HCT116 (cell line): ENCODE measurements around the gene FOXO6. TPM values are rescaled to one million over a fixed set of nuclear protein-coding genes. Genes with fewer than 3 reads are reported as not detected.

Experiments used
- ATAC-seq: fragments of 200-7000 bp; cut with Tn5 transposase; 2 replicates; pipeline ENCODE4 v1.9.1; 2020; ENCODE audit warnings: mild to moderate bottlenecking, moderate library complexity
- BruUV-seq: library from RNA; stranded (reverse); fragments of 400-500 nt; replicated peaks from 2 replicates; lab custom pipeline; 2021; lab: Mats Ljungman, UMichigan
- CTCF ChIA-PET: fragments of 300-600 bp; sonication (Branson Sonifier 250); formaldehyde crosslinking; loops from one replicate; lab custom pipeline; 2021; ENCODE audit warnings: antibody characterized with exemption; lab: Charles Lee
- POLR2A ChIA-PET: fragments of 300-600, 350-600 bp; sonication (Branson Sonifier 250); formaldehyde crosslinking; loops from one replicate; lab custom pipeline; 2021; ENCODE audit warnings: antibody characterized with exemption; lab: Charles Lee
- RAD21 ChIA-PET, 2 experiments: fragments of 300-600 bp; sonication (Branson Sonifier 250); formaldehyde crosslinking; loops; one replicate each; lab custom pipeline; 2023; ENCODE audit warnings: low total read pairs in 2 of 2; ENCODE audit not compliant: uncharacterized antibody in 2 of 2, unreplicated experiment in 2 of 2, low non-redundant PET in 1 of 2; lab: Charles Lee
- DNase-seq: peaks from one replicate; pipeline ENCODE4 v3.0.0-alpha.2; 2010; ENCODE audit warnings: low read depth, low spot score
- H2AFZ ChIP-seq: fragments of 200-600 bp; shearing (Covaris generic), sonication (generic); 2 replicates; pipeline ENCODE4 v1.6.1; 2017; ENCODE audit warnings: low read depth, mixed run types, mixed read lengths, antibody characterized with exemption, low read length; ENCODE audit not compliant: poor library complexity, severe bottlenecking
- H3K27ac ChIP-seq: 2 replicates; pipeline ENCODE4 v1.5.1; 2012; ENCODE audit warnings: low read depth, low read length
- H3K27me3 ChIP-seq: fragments of 200-600 bp; sonication (generic); 2 replicates; pipeline ENCODE4 v1.6.1; 2016; ENCODE audit warnings: mixed run types, low read length, mixed read lengths; ENCODE audit not compliant: insufficient read depth
- H3K36me3 ChIP-seq, 2 experiments: fragments of 200-500 bp in 1 of 2; fragments of 200-600 bp in 1 of 2; sonication (Bioruptor generic) in 1 of 2; sonication (generic) in 1 of 2; 2 replicates each; pipeline versions ENCODE4 v1.5.1 to v1.6.1; 2014 to 2016; ENCODE audit warnings: low read length in 2 of 2, inconsistent platforms in 1 of 2, mixed read lengths in 1 of 2, mixed run types in 1 of 2; ENCODE audit not compliant: insufficient read depth in 2 of 2, control insufficient read depth in 1 of 2
- H3K4me1 ChIP-seq, 2 experiments: fragments of 200-600 bp in 1 of 2; sonication (generic) in 1 of 2; 2 replicates each; pipeline versions ENCODE4 v1.5.1 to v1.6.1; 2012 to 2017; ENCODE audit warnings: low read length in 2 of 2, inconsistent platforms in 1 of 2, mild to moderate bottlenecking in 1 of 2, mixed read lengths in 1 of 2, mixed run types in 1 of 2, moderate library complexity in 1 of 2; ENCODE audit not compliant: insufficient read depth in 2 of 2, control insufficient read depth in 1 of 2
- H3K4me2 ChIP-seq: fragments of 200-600 bp; sonication (generic); 2 replicates; pipeline ENCODE4 v1.6.1; 2017; ENCODE audit warnings: mixed run types, low read length, mixed read lengths
- H3K4me3 ChIP-seq, 2 experiments: fragments of 200-600 bp in 1 of 2; sonication (generic) in 1 of 2; replicated peaks in 1 of 2; 2 replicates each; pipeline ENCODE4 v1.5.1; 2011 to 2016; ENCODE audit warnings: low read length in 2 of 2, control low read depth in 1 of 2, low read depth in 1 of 2, mild to moderate bottlenecking in 1 of 2, mixed read lengths in 1 of 2, mixed run types in 1 of 2
- H3K79me2 ChIP-seq: fragments of 200-600 bp; sonication (generic); 2 replicates; pipeline ENCODE4 v1.6.1; 2017; ENCODE audit warnings: mild to moderate bottlenecking, mixed run types, low read length, moderate library complexity, mixed read lengths; ENCODE audit not compliant: insufficient read depth
- H3K9ac ChIP-seq: fragments of 200-600 bp; sonication (generic); 2 replicates; pipeline ENCODE4 v1.6.1; 2016; ENCODE audit warnings: low read length, mixed read lengths
- H3K9me2 ChIP-seq: fragments of 200-600 bp; sonication (generic), shearing (Covaris generic); 2 replicates; pipeline ENCODE4 v1.6.1; 2017; ENCODE audit warnings: mixed run types, mild to moderate bottlenecking, moderate library complexity; ENCODE audit not compliant: insufficient read depth
- H3K9me3 ChIP-seq, 2 experiments: fragments of 200-500 bp in 1 of 2; fragments of 200-600 bp in 1 of 2; sonication (Bioruptor generic) in 1 of 2; sonication (generic) in 1 of 2; 2 replicates each; pipeline ENCODE4 v1.6.1; 2014 to 2017; ENCODE audit warnings: low read length in 2 of 2, mixed read lengths in 2 of 2, inconsistent platforms in 1 of 2, low read depth in 1 of 2, mild to moderate bottlenecking in 1 of 2, mixed run types in 1 of 2, moderate library complexity in 1 of 2; ENCODE audit not compliant: control insufficient read depth in 1 of 2, insufficient read depth in 1 of 2
- H4K20me1 ChIP-seq: fragments of 200-600 bp; sonication (generic), shearing (Covaris generic); 2 replicates; pipeline ENCODE4 v1.6.1; 2017; ENCODE audit warnings: mixed run types, mild to moderate bottlenecking, moderate library complexity; ENCODE audit not compliant: insufficient read depth
- CBX3 ChIP-seq: IDR thresholded peaks from 2 replicates; pipeline ENCODE4 v1.6.1; 2012; ENCODE audit warnings: low read depth
- CEBPB ChIP-seq: IDR thresholded peaks from 2 replicates; pipeline ENCODE4 v1.6.1; 2012; ENCODE audit warnings: low read depth
- EGR1 ChIP-seq: IDR thresholded peaks from 2 replicates; pipeline ENCODE4 v1.6.1; 2012; ENCODE audit warnings: low read depth
- RAD21 ChIP-seq: IDR thresholded peaks from 2 replicates; pipeline ENCODE4 v1.6.1; 2012; ENCODE audit warnings: low read depth, mild to moderate bottlenecking
- SRF ChIP-seq: IDR thresholded peaks from 2 replicates; pipeline ENCODE4 v1.6.1; 2012; ENCODE audit warnings: low read depth
- YY1 ChIP-seq: IDR thresholded peaks from 2 replicates; pipeline ENCODE4 v1.6.1; 2011; ENCODE audit warnings: low read length, low read depth, moderate library complexity, mild to moderate bottlenecking; ENCODE audit not compliant: insufficient replicate concordance; ENCODE audit errors: extremely low read depth
- ZNF274 ChIP-seq: fragments of 200-500 bp; sonication (Bioruptor generic); IDR thresholded peaks from 2 replicates; pipeline ENCODE4 v1.6.1; 2014; ENCODE audit warnings: mild to moderate bottlenecking, low read depth, low read length, inconsistent platforms
- intact Hi-C: fragments of 100-400 bp; cut with micrococcal nuclease; formaldehyde crosslinking; loops from 2 replicates; pipeline ENCODE4 v1.10.0; 2022
- total RNA-seq: library from RNA; stranded (reverse); gene quantifications from one replicate; pipeline ENCODE4 v1.2.1, GENCODE V29; 2021; ENCODE audit not compliant: unreplicated experiment
- TF ChIP-seq, protein P1 (sequence below), 3 experiments: fragments of 200-600 bp in 1 of 3; sonication (generic) in 1 of 3; IDR thresholded peaks in 2 of 3; conservative IDR thresholded peaks in 1 of 3; 2 replicates each; pipeline ENCODE4 v1.5.1; 2012 to 2017; ENCODE audit warnings: low read depth in 2 of 3, low read length in 2 of 3, antibody characterized with exemption in 1 of 3, borderline replicate concordance in 1 of 3, control low read depth in 1 of 3, mild to moderate bottlenecking in 1 of 3, mixed read lengths in 1 of 3, mixed run types in 1 of 3, moderate library complexity in 1 of 3; ENCODE audit not compliant: insufficient read depth in 1 of 3
- TF ChIP-seq, protein P2 (sequence below): IDR thresholded peaks from 2 replicates; pipeline ENCODE4 v1.6.1; 2012
- TF ChIP-seq, protein P3 (sequence below): IDR thresholded peaks from 2 replicates; pipeline ENCODE4 v1.6.1; 2011; ENCODE audit warnings: mild to moderate bottlenecking, low read length, moderate library complexity; ENCODE audit not compliant: insufficient replicate concordance; ENCODE audit errors: extremely low read depth

FOXO6 gene
- total RNA-seq, 1 experiment from 2014 or later, result 7.0 TPM

DNA sequence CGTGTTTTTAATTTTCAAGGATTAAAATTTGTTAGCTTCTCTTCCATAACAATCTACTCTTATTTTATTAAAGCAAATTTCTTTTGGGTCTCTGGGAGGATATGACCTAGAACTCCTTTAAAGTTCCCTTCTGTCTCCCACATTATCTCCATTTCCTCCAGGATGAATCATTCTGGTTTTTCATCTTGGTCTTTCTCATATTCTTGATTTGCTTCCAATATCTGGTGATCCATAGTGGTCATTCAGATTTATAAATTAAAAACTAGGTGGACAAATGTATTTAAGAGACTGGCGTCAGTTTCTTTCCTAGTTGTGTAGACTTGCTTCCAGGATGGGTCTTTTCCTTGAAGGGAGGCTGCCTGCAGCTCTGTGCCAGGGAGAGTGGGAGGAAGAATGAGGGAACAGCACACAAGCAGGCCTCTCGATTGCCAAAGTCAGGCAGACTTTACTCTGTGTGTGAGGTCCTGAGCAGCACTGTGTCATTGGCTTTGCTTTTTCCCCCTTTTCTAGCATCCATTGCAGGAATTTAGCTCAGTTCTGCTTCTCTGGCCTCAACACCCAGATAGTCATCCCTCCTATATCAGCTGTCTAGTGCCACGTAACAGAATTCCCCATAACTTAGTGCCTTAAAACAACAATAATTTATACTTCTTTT, 48.1 kb upstream of the FOXO6 start:
- ChIA-PET RAD21 (no interaction called here), CTCF (interaction anchor here (0.9 to 2.5 kb wide), 7 partner anchors 10 to 119 kb away, joined by 3 to 12 read pairs (median 5); no protein-coding TSS in a partner anchor), POLR2A (interaction anchor here (0.6 kb wide), 1 partner anchor 538 kb away, joined by 7 read pairs; no protein-coding TSS in a partner anchor)
- ATAC-seq (peak; percentile 33), DNase-seq (no peak)
- Histone ChIP-seq H3K9me3 (no peaks in the 10 kb centered on the region), H3K4me3 (no peak overlapping the region), H3K27me3 (no peaks in the 10 kb centered on the region), H2AFZ (peak overlapping the region; percentile 72), H3K4me1 (peaks cover 0 to 8% of the 10 kb centered on the region in 2 experiments; a peak in 2 of 4 replicates), H3K4me2 (no peak overlapping the region), H3K27ac (no peak overlapping the region), H3K9ac (no peak overlapping the region), H4K20me1 (no peaks in the 10 kb centered on the region), H3K79me2 (no peaks in the 10 kb centered on the region), H3K36me3 (no peaks in the 10 kb centered on the region), H3K9me2 (peaks cover 6% of the 10 kb centered on the region; the same call in 1 of the 2 replicates)
- no TSS peak for BruUV-seq
- intact Hi-C loops, result no loop called here
- TF ChIP-seq, protein P1, sequence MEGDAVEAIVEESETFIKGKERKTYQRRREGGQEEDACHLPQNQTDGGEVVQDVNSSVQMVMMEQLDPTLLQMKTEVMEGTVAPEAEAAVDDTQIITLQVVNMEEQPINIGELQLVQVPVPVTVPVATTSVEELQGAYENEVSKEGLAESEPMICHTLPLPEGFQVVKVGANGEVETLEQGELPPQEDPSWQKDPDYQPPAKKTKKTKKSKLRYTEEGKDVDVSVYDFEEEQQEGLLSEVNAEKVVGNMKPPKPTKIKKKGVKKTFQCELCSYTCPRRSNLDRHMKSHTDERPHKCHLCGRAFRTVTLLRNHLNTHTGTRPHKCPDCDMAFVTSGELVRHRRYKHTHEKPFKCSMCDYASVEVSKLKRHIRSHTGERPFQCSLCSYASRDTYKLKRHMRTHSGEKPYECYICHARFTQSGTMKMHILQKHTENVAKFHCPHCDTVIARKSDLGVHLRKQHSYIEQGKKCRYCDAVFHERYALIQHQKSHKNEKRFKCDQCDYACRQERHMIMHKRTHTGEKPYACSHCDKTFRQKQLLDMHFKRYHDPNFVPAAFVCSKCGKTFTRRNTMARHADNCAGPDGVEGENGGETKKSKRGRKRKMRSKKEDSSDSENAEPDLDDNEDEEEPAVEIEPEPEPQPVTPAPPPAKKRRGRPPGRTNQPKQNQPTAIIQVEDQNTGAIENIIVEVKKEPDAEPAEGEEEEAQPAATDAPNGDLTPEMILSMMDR (IDR thresholded peaks at IDR 0.05 in 2 of 3, conservative IDR thresholded peaks at IDR 0.05 in 1 of 3; ENCODE audit: borderline replicate concordance in 1 of 3, insufficient read depth in 1 of 3, low read depth in 2 of 3, low read length in 2 of 3), result no peak
- TF ChIP-seq, protein P2, sequence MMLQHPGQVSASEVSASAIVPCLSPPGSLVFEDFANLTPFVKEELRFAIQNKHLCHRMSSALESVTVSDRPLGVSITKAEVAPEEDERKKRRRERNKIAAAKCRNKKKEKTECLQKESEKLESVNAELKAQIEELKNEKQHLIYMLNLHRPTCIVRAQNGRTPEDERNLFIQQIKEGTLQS, result no peak
- TF ChIP-seq ZNF274 (no peak), SRF (no peak), YY1 (no peak), CEBPB (no peak), EGR1 (no peak), RAD21 (no peak), CBX3 (no peak)
- TF ChIP-seq, protein P3, sequence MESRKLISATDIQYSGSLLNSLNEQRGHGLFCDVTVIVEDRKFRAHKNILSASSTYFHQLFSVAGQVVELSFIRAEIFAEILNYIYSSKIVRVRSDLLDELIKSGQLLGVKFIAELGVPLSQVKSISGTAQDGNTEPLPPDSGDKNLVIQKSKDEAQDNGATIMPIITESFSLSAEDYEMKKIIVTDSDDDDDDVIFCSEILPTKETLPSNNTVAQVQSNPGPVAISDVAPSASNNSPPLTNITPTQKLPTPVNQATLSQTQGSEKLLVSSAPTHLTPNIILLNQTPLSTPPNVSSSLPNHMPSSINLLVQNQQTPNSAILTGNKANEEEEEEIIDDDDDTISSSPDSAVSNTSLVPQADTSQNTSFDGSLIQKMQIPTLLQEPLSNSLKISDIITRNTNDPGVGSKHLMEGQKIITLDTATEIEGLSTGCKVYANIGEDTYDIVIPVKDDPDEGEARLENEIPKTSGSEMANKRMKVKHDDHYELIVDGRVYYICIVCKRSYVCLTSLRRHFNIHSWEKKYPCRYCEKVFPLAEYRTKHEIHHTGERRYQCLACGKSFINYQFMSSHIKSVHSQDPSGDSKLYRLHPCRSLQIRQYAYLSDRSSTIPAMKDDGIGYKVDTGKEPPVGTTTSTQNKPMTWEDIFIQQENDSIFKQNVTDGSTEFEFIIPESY, result no peak
